ENCODE results near the gene ZNF611.

ZNF611 gene

DNA sequence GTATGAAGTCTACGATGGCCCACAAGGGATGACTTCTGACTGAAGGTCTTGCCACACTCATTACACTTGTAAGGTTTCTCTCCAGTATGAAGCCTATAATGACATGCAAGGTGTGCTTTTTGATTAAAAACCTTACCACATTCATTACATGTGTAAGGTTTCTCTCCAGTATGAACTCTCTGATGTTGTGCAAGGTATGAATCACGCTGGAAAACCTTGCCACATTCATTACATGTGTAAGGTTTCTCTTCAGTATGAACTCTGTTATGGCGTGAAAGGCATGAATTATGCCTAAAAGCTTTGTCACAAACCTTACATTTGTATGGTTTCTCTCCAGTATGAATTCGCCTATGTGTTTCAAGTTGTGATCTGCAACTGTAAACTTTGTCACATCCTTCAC, 81.7 kb downstream of the ZNF611 start:
- Histone ChIP-seq H3K9me3 (ENCODE audit: insufficient read depth, low read length) (no peaks in the 10 kb centered on the region), H3K36me3 (ENCODE audit: low read length) (peaks cover 28% of the 10 kb centered on the region)

More for the DNA sequence above, 81.7 kb downstream of the ZNF611 start:
- Histone ChIP-seq H3K79me2 (ENCODE audit: insufficient read depth, low read length) (peaks cover 3% of the 10 kb centered on the region; the same call in 1 of the 2 replicates), H3K4me2 (ENCODE audit: low read depth, low read length, poor library complexity, severe bottlenecking) (no peak overlapping the region), H3K4me3 (ENCODE audit: insufficient read depth, low read length, poor library complexity, severe bottlenecking) (no peak overlapping the region), H4K20me1 (ENCODE audit: low read depth, low read length) (no peaks in the 10 kb centered on the region), H3K27me3 (ENCODE audit: low read length) (no peaks in the 10 kb centered on the region), H3K9me2 (replicated peaks; ENCODE audit: insufficient read depth, low read length) (no peaks in the 10 kb centered on the region), H3K27ac (ENCODE audit: low read depth, low read length) (no peak overlapping the region), H3F3A (ENCODE audit: insufficient read depth) (no peaks in the 10 kb centered on the region), H2AFZ (ENCODE audit: low read depth, low read length, severe bottlenecking) (no peak overlapping the region), H3K9ac (ENCODE audit: low read length) (no peak overlapping the region)
- TF ChIP-seq, protein P1, sequence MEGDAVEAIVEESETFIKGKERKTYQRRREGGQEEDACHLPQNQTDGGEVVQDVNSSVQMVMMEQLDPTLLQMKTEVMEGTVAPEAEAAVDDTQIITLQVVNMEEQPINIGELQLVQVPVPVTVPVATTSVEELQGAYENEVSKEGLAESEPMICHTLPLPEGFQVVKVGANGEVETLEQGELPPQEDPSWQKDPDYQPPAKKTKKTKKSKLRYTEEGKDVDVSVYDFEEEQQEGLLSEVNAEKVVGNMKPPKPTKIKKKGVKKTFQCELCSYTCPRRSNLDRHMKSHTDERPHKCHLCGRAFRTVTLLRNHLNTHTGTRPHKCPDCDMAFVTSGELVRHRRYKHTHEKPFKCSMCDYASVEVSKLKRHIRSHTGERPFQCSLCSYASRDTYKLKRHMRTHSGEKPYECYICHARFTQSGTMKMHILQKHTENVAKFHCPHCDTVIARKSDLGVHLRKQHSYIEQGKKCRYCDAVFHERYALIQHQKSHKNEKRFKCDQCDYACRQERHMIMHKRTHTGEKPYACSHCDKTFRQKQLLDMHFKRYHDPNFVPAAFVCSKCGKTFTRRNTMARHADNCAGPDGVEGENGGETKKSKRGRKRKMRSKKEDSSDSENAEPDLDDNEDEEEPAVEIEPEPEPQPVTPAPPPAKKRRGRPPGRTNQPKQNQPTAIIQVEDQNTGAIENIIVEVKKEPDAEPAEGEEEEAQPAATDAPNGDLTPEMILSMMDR (IDR thresholded peaks at IDR 0.05; ENCODE audit: insufficient read depth, low read length, poor library complexity, severe bottlenecking), result no peak
- no peak for TF ChIP-seq EZH2phosphoT487 (conservative IDR thresholded peaks at IDR 0.05; ENCODE audit: low read length)
